Esophagus mucosa (tissue), 1 donor: ENCODE data around the gene PUM1. TPM values are rescaled to one million over a fixed set of nuclear protein-coding genes. Genes with fewer than 3 reads are reported as not detected.
A peak's percentile ranks its signal among the peaks of the same experiment; 100 is the strongest.
"Not testable (repeated sequence)": the region's sequence is repeated elsewhere in the genome, so short reads cannot be mapped to it uniquely, and the experiment has no call there.

ENCODE experiments used
- ATAC-seq: fragments of 200-7000 bp; cut with Tn5 transposase; one replicate; pipeline ENCODE4 v1.9.1; 2020
- total RNA-seq: library from RNA; stranded (reverse); gene quantifications from one replicate; pipeline ENCODE4 v1.2.4, GENCODE V29; 2023
- donor health status: DM: yes; HTN: yes; CAD: no.

Gene PUM1
- total RNA-seq, 1 donor from 2014 or later, result 63.0 TPM

- no peak for ATAC-seq
These were observed 107.8 kb downstream of the PUM1 start for GRCh38 chr1:30957560-30958222.

- no peak for ATAC-seq
These were observed 110.0 kb downstream of the PUM1 start for GRCh38 chr1:30955448-30956015.

GRCh38 chr1:30953685-30954084 lies 111.8 kb downstream of the PUM1 start:
- ATAC-seq, result no peak

DNA sequence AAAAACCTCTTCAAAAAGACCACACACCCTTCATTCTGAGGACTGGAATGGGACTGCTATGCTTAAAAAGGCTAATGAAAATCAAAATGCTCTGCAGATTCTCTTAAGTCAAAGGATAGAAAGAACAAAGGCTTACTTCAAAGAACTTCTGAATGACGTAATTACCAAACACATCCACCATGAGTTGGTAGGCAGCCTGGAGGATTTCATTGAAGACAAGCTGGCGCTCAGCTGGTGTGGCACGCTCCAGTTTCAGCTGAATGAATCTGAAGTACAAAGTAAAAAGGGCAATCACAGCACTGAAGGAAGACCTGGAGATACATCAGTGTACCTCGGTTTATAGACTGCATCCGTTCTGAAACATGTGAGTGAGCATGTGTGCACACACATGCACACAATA lies 113.4 kb downstream of the PUM1 start:
- ATAC-seq, result no peak

DNA sequence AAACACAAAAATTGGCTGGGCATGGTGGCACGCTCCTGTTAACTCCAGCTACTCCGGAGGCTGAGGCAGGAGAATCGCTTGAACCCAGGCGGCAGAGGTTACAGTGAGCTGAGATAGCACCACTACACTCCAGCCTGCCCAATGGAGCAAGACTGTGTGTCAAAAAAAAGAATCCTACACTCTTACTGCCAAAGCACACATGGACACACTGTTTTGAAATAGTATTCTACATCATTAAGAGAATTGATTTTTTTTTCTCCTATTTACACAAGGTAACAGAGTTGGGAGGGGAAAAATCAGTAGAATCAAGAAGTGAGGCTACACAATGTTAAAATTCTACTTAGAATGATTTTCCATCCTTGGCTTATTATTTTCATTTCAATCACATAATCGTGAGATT lies 114.8 kb downstream of the PUM1 start:
- no peak for ATAC-seq

DNA sequence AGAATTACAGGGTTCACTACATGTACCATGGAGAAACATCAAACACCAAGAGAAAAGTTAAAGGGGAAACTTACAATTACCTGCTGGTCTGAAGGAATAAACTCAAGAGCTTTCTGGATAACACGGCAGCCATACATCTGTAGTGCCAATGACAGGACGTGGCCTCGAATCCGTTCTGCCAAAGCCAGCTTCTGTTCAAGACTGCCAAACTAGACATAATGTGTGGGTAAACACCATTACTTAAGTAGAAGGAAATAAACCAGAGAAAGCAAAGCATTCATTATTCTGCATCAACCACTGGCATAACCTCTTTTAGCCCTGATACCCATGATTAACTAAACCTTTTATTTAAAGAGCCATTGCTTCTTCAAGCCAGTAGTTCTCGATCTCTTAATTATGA lies 115.5 kb downstream of the PUM1 start:
- no peak for ATAC-seq

DNA sequence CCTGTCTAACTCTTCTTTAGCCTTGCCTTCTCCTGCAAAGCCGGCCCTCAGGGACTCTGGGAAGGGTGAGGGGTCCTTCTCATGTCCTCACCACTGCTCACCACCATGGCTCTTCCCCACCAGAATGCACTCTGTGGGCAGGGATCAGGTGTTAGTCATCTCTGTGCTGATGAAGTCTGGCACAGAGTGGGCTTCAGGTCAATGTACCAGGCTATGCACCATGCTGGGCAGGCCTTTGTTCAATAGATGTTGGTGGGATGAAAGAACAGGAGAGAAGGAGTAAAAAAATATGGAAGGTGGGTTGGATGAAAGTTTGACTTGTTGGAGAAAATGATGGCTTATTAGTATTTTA lies 116.1 kb downstream of the PUM1 start:
- ATAC-seq, result peak; percentile 45

DNA sequence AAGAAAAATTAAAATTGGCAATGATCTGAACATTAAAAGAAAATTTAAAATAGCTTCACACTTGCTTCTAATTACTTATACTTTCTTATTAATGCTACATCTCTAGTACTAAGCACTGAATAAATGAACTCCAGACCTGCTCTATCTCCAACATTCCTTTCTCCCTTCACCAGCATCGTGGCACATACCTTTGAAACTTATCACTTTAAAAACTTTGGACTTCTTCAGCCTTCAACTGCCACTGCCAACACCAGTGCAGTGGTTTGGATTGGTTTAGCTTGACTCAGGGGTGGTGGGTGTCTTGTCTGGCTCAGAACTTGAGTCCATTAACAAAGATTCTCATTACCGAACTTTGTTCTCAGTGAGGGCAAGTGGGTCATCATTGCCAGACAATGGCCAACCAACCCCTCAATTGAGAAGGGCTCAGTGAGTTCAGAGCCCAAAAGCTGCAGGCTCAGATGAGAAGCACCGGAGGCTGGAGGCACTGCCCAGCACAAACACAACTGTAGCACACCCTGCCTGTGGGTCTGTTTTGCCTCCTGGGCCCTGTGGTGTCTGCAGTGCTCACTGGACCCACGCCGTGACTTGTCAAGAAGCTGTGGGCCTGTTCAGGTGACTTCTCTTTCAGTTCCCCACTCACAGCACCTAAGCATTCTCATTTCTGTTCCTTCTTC lies 116.6 kb downstream of the PUM1 start:
- ATAC-seq, result peak; percentile 33

DNA sequence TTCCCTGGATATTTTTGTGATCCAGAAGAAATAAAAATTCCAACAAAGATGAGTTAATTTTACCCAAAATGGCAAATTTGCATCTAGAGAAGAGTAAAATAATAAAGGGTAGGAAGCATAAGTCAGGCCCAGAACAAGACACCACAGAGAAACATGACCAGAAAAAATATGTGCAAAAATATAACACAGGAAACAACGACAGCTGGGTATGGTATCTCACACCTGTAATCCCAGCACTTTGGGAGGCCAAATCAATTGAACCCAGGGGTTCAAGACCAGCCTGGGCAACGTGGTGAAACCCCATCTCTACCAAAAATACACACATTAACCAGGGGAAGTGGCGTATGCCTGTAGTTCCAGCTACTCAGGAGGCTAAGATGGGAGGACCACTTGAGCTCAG lies 117.2 kb downstream of the PUM1 start:
- ATAC-seq, result no peak

- no peak for ATAC-seq
These were observed 118.3 kb downstream of the PUM1 start for GRCh38 chr1:30947212-30947611.

DNA sequence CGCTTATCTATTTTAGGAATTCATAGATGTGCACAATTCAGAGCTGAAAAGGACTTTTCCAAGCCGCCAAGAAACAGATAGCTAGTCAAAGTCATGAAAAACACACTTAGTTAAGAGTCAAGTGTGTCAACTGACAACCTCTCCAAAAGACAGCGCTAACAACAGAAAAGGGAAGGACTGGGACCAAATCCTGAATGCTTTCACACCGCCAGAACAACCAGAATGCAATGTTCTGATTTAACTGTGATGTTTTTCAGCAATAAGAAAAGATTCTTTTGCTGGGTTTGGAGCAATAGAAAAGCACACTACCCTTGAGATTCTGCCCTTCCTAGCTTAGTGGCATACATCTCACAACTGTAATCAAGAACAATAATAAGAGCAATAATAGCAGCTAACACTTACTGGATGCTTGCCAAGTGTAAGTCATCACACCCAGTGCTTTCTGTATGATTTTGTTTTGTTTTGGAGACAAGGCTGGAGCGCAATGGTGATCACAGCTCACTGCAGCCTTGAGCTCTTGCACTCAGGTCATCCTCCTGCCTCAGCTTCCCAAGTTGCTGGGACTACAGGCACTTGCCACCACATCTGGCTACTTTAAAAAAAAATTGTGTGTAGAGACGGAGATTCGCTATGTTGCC lies 123.1 kb downstream of the PUM1 start:
- no peak for ATAC-seq

GRCh38 chr1:30940541-30940940 lies 125.0 kb downstream of the PUM1 start:
- no peak for ATAC-seq

- no peak for ATAC-seq
These were observed 128.9 kb downstream of the PUM1 start for GRCh38 chr1:30936541-30937171.

DNA sequence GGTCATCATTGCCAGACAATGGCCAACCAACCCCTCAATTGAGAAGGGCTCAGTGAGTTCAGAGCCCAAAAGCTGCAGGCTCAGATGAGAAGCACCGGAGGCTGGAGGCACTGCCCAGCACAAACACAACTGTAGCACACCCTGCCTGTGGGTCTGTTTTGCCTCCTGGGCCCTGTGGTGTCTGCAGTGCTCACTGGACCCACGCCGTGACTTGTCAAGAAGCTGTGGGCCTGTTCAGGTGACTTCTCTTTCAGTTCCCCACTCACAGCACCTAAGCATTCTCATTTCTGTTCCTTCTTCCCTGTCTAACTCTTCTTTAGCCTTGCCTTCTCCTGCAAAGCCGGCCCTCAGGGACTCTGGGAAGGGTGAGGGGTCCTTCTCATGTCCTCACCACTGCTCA lies 129.8 kb downstream of the PUM1 start:
- ATAC-seq, result not testable (repeated sequence)

- ATAC-seq, result no peak
These were observed 130.9 kb downstream of the PUM1 start for GRCh38 chr1:30934613-30935012.

DNA sequence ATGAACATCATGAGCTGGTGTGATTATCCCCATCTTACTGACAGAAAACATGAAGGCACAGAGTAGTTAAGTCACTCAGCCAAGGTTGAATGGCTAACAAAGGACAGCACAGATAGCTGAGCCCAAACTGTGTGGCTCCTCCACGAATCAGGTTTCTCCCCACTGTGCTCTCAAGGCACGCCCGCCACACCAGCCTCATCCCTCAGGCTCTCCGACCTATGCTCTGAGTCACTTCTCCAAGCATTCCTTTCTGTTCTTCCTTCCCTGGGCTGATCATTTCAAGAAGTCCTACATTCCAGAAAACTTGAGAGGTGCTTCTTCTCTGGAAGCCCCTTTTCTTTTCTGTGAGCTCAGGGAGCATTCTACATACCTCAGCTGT lies 131.7 kb downstream of the PUM1 start:
- ATAC-seq, result peak; percentile 77

DNA sequence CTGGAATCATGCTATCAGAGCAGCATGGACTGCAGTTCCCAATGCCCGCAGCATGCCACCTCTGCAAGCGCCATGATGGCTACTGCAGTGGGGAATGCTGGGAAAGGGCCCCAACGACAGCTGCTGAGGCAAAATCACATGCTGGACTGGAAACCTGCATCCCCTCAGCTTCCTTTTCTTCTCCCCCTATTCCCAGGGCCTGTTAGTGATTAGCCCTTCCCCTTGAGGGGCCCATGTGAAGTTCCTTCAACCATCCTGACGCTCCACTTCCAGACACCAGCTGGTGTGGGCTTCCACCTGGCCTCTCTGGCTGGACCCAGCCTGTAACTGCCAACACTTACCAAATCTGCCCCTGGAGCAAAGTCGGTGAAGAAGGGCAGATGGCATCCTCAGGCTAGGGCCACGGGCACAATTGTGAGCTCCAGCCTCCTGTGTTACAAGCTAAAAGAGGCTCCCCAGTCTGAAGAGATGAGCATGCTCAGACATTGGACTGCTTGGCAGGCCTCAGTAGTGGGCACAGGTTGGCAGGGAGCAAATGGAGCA lies 134.8 kb downstream of the PUM1 start:
- no peak for ATAC-seq

- peak; percentile 8 for ATAC-seq
These were observed 135.5 kb downstream of the PUM1 start for GRCh38 chr1:30929944-30930525.

DNA sequence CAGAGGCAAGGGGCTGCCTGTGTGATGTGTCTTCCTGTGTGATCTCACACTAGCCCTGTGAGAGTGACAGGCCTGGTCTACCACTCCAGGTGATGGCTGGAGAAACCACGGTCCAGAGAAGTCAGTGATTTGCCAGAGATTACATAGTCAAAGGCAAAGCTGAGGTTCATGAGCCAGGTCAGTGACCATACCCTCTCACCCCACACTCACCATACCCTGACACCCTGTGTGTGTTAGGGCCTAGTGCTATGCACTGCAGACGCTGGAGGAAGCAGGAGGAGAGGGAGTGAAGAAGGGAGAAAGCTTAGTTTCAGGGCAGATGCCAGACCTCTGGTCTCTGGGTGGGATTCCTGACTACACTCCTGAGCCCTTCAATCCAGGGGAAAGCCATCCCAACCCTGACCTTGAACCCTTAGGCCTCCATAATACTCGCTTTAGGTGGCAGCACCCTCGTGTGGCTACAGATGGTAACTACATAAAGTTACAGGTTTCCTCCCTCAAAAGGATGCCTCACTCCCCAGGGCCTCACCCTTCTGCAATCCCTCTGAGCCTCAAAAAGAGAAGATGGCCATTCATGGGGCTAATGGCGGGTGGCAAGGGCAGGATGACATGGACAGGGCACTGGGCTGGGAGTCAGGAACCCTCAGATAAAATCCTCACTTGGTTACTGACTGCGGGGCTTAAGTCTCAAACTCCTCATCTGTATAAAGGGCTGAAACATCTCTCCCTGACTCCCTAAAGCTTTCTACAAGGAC lies 136.2 kb downstream of the PUM1 start:
- ATAC-seq, result peak; percentile 75

GRCh38 chr1:30928789-30929134 lies 136.8 kb downstream of the PUM1 start:
- no peak for ATAC-seq

GRCh38 chr1:30928171-30928570 lies 137.3 kb downstream of the PUM1 start:
- no peak for ATAC-seq

- no peak for ATAC-seq
These were observed 138.1 kb downstream of the PUM1 start for GRCh38 chr1:30927448-30927847.
